Esophagus (tissue), 2 donors: Measurements from ENCODE around the gene RNF144B. TPM values are rescaled to one million over a fixed set of nuclear protein-coding genes. Genes with fewer than 3 reads are reported as not detected.

Experiments used
- polyA plus RNA-seq, 2 donors: library from polyadenylated mRNA; stranded (reverse); fragments of 200-250 nt; gene quantifications; one replicate each; pipeline ENCODE4 v1.2.3, GENCODE V29; 2013
- donor health status: healthy with polysubstance abuse.
- donor health status: Bipolar disorder and iron deficiency.

The RNF144B gene
- polyA plus RNA-seq, 2 donors = 5.4 to 6.5 TPM

Other genes starting within 250 kb of the RNF144B start
- gene TPMT, start 232.3 kb upstream of the RNF144B start, polyA plus RNA-seq = 10 to 100 TPM; 10.4 to 11.9 TPM
- 1 to 10 TPM; 2.5 to 6.2 TPM for gene KDM1B, start 231.9 kb upstream of the RNF144B start, polyA plus RNA-seq
- 10 to 100 TPM; 27.0 to 43.1 TPM for gene DEK, start 122.8 kb upstream of the RNF144B start, polyA plus RNA-seq